H1 (cell line): Measurements from ENCODE around the gene NPSR1. TPM values are rescaled to one million over a fixed set of nuclear protein-coding genes. Genes with fewer than 3 reads are reported as not detected.

Experiments
- CTCF ChIA-PET: fragments of 300-600 bp; sonication (Branson Sonifier 250); formaldehyde crosslinking; loops from one replicate; lab custom pipeline; 2021; ENCODE audit not compliant: partially characterized antibody; lab: Charles Lee
- POLR2A ChIA-PET: fragments of 300-600 bp; sonication (Branson Sonifier 250); formaldehyde crosslinking; loops from one replicate; lab custom pipeline; 2021; ENCODE audit warnings: inconsistent platforms; ENCODE audit not compliant: partially characterized antibody; lab: Charles Lee
- DNase-seq, 2 experiments: peaks; one replicate each; pipeline versions ENCODE4 v3.0.0 to v3.0.0-alpha.2; 2010 to 2022; ENCODE audit warnings: low spot score in 2 of 2, low read depth in 1 of 2, mixed read lengths in 1 of 2
- FAIRE-seq: peaks from 2 replicates; lab custom pipeline; 2011; peaks lifted over from hg19 to GRCh38; lab: Jason Lieb, UNC
- H2AFZ ChIP-seq: 2 replicates; pipeline ENCODE4 v1.8.1; 2012; ENCODE audit warnings: low read length, inconsistent platforms
- H2AK5ac ChIP-seq: 2 replicates; pipeline ENCODE4 v1.6.1; 2013; ENCODE audit warnings: low read depth, low read length
- H2BK120ac ChIP-seq: replicated peaks from 2 replicates; pipeline ENCODE3; 2013; ENCODE audit warnings: low read depth, low read length, inconsistent platforms
- H2BK12ac ChIP-seq: 2 replicates; pipeline ENCODE4 v1.6.1; 2013; ENCODE audit warnings: low read depth, low read length
- H2BK15ac ChIP-seq: 2 replicates; pipeline ENCODE4 v1.6.1; 2013; ENCODE audit warnings: low read length
- H2BK20ac ChIP-seq: 2 replicates; pipeline ENCODE4 v1.6.1; 2013; ENCODE audit warnings: low read length
- H2BK5ac ChIP-seq: 2 replicates; pipeline ENCODE4 v1.6.1; 2013; ENCODE audit warnings: low read depth, low read length
- H3K14ac ChIP-seq: 2 replicates; pipeline ENCODE4 v1.6.1; 2013; ENCODE audit warnings: inconsistent platforms; ENCODE audit not compliant: insufficient read length
- H3K18ac ChIP-seq: 2 replicates; pipeline ENCODE4 v1.6.1; 2013; ENCODE audit warnings: low read length; ENCODE audit errors: extremely low read depth
- H3K23ac ChIP-seq: 2 replicates; pipeline ENCODE4 v1.6.1; 2013; ENCODE audit warnings: inconsistent platforms; ENCODE audit not compliant: insufficient read length
- H3K23me2 ChIP-seq: 2 replicates; pipeline ENCODE4 v1.6.1; 2013; ENCODE audit warnings: low read depth, low read length
- H3K27ac ChIP-seq: 2 replicates; pipeline ENCODE4 v1.6.1; 2011; ENCODE audit warnings: low read depth, low read length, inconsistent platforms
- H3K27me3 ChIP-seq, 4 experiments: replicated peaks in 1 of 4; 1 replicate in 1 of 4; 2 replicates in 3 of 4; pipeline versions ENCODE4 v1.6.1 to v1.8.1; 2011 to 2013; ENCODE audit warnings: low read length in 3 of 4, mild to moderate bottlenecking in 3 of 4, inconsistent platforms in 2 of 4, mixed read lengths in 2 of 4, moderate library complexity in 1 of 4; ENCODE audit not compliant: control insufficient read depth in 3 of 4, insufficient read depth in 3 of 4; ENCODE audit errors: extremely low read depth in 1 of 4
- H3K36me3 ChIP-seq, 4 experiments: 2 replicates each; pipeline versions ENCODE4 v1.6.1 to v1.8.1; 2011 to 2013; ENCODE audit warnings: mild to moderate bottlenecking in 4 of 4, low read length in 3 of 4, moderate library complexity in 2 of 4, control low read depth in 1 of 4, inconsistent platforms in 1 of 4; ENCODE audit not compliant: insufficient read depth in 4 of 4, control insufficient read depth in 2 of 4
- H3K4ac ChIP-seq: replicated peaks from 2 replicates; pipeline ENCODE3; 2013; ENCODE audit warnings: low read length, low read depth, mixed read lengths, inconsistent platforms; ENCODE audit not compliant: insufficient read length
- H3K4me1 ChIP-seq, 4 experiments: replicated peaks in 1 of 4; 1 replicate in 1 of 4; 2 replicates in 3 of 4; pipeline versions ENCODE4 v1.6.1 to v1.8.1; 2011 to 2013; ENCODE audit warnings: low read length in 3 of 4, inconsistent platforms in 2 of 4, mixed read lengths in 1 of 4; ENCODE audit not compliant: insufficient read depth in 4 of 4, control insufficient read depth in 3 of 4
- H3K4me2 ChIP-seq, 2 experiments: 2 replicates each; pipeline versions ENCODE4 v1.6.1 to v1.8.1; 2011 to 2013; ENCODE audit warnings: low read depth in 2 of 2, low read length in 2 of 2, control low read depth in 1 of 2, inconsistent platforms in 1 of 2, mild to moderate bottlenecking in 1 of 2; ENCODE audit not compliant: insufficient read depth in 1 of 2
- H3K4me3 ChIP-seq, 4 experiments: fragments of 200-600, 300-600 bp in 1 of 4; sonication (generic), shearing (Covaris generic), sonication (Bioruptor Twin) in 1 of 4; 2 replicates each; pipeline versions ENCODE4 v1.5.1 to v1.8.1; 2011 to 2016; ENCODE audit warnings: low read length in 4 of 4, low read depth in 3 of 4, control low read depth in 2 of 4, inconsistent platforms in 2 of 4, mild to moderate bottlenecking in 2 of 4, mixed read lengths in 1 of 4, moderate library complexity in 1 of 4; ENCODE audit not compliant: insufficient read depth in 2 of 4; ENCODE audit errors: extremely low read depth in 1 of 4
- H3K56ac ChIP-seq: replicated peaks from 2 replicates; pipeline ENCODE3; 2013; ENCODE audit warnings: low read depth, mild to moderate bottlenecking, mixed read lengths, low read length, inconsistent platforms; ENCODE audit not compliant: insufficient read length
- H3K79me1 ChIP-seq: 2 replicates; pipeline ENCODE4 v1.6.1; 2013; ENCODE audit warnings: low read depth, low read length, control low read depth
- H3K79me2 ChIP-seq, 2 experiments: 2 replicates each; pipeline versions ENCODE4 v1.6.1 to v1.8.1; 2012 to 2013; ENCODE audit warnings: low read length in 2 of 2, mild to moderate bottlenecking in 2 of 2, inconsistent platforms in 1 of 2; ENCODE audit not compliant: insufficient read depth in 2 of 2, control insufficient read depth in 1 of 2
- H3K9ac ChIP-seq, 4 experiments: replicated peaks in 1 of 4; 1 replicate in 1 of 4; 2 replicates in 3 of 4; pipeline versions ENCODE4 v1.6.1 to v1.8.1; 2011 to 2013; ENCODE audit warnings: low read depth in 3 of 4, low read length in 3 of 4, control low read depth in 2 of 4, mild to moderate bottlenecking in 2 of 4, moderate library complexity in 2 of 4, inconsistent platforms in 1 of 4; ENCODE audit errors: extremely low read depth in 1 of 4
- H3K9me3 ChIP-seq, 2 experiments: 2 replicates each; pipeline versions ENCODE4 v1.6.1 to v1.8.1; 2012 to 2013; ENCODE audit warnings: mild to moderate bottlenecking in 2 of 2, moderate library complexity in 2 of 2, control low read depth in 1 of 2, inconsistent platforms in 1 of 2, low read depth in 1 of 2, low read length in 1 of 2, mixed read lengths in 1 of 2; ENCODE audit not compliant: insufficient read depth in 2 of 2
- H4K20me1 ChIP-seq, 2 experiments: replicated peaks in 1 of 2; 2 replicates each; pipeline versions ENCODE3 to v1.8.1; 2011 to 2013; ENCODE audit warnings: inconsistent platforms in 2 of 2, low read length in 2 of 2, mild to moderate bottlenecking in 1 of 2; ENCODE audit not compliant: insufficient read depth in 2 of 2, control insufficient read depth in 1 of 2
- H4K5ac ChIP-seq: 2 replicates; pipeline ENCODE4 v1.6.1; 2013; ENCODE audit warnings: low read length, low read depth, mixed read lengths, inconsistent platforms; ENCODE audit not compliant: insufficient read length
- H4K8ac ChIP-seq: 2 replicates; pipeline ENCODE4 v1.8.0; 2013; ENCODE audit warnings: mild to moderate bottlenecking, moderate library complexity, low read length, inconsistent platforms; ENCODE audit not compliant: insufficient read depth; ENCODE audit errors: extremely low read depth
- H4K91ac ChIP-seq: replicated peaks from 2 replicates; pipeline ENCODE3; 2013; ENCODE audit warnings: low read length, mixed read lengths, inconsistent platforms; ENCODE audit not compliant: insufficient read length
- CTBP2 ChIP-seq: IDR thresholded peaks from 2 replicates; pipeline ENCODE4 v1.7.0; 2011; ENCODE audit warnings: borderline replicate concordance, mild to moderate bottlenecking, moderate library complexity, mixed read lengths, low read length; ENCODE audit not compliant: insufficient read depth, insufficient read length
- PHF8 ChIP-seq: fragments of 200-600 bp; sonication (generic); conservative IDR thresholded peaks from 2 replicates; pipeline ENCODE4 v1.7.1; 2012; ENCODE audit warnings: low read depth, mild to moderate bottlenecking, inconsistent platforms, low read length, moderate library complexity
- RFX5 ChIP-seq: IDR thresholded peaks from 2 replicates; pipeline ENCODE4 v1.6.1; 2011; ENCODE audit warnings: low read depth, low read length, improper control_type of control experiment, borderline replicate concordance
- WGBS, 2 experiments: shearing (Covaris generic) in 1 of 2; methylation state at CpG; one replicate each; pipeline versions ENCODE4 v1.1.6 to v1.1.7; 2013 to 2015; ENCODE audit warnings: low lambda C conversion rate in 2 of 2, mixed read lengths in 2 of 2, inconsistent platforms in 1 of 2, low coverage in 1 of 2, missing lambda C conversion rate in 1 of 2; ENCODE audit not compliant: insufficient replicate concordance in 2 of 2, insufficient coverage in 1 of 2, insufficient read length in 1 of 2; ENCODE audit errors: extremely low coverage in 1 of 2, missing lambda C conversion rate in 1 of 2; 5-methylcytosine and 5-hydroxymethylcytosine counted together
- polyA plus RNA-seq, 7 experiments: library from polyadenylated mRNA; depleted of rRNA in 3 of 7; stranded (reverse) in 5 of 7; unstranded in 2 of 7; fragments of >200 nt in 5 of 7; fragments of 200-250 nt in 2 of 7; gene quantifications; 1 replicate in 5 of 7; 2 replicates in 1 of 7; 4 replicates in 1 of 7; pipeline versions ENCODE4 v1.2.1 to v1.2.3, GENCODE V29; 2011 to 2013; ENCODE audit warnings: missing spikeins in 2 of 7, mixed read lengths in 2 of 7
- total RNA-seq: library from RNA; stranded (reverse); fragmentation: NEBNext Ultra II Directional; extraction: Animal tissue kit (Norgen Biotek cat#: 25700); gene quantifications from 2 replicates; pipeline ENCODE4 v1.2.1, GENCODE V29; 2021

Gene NPSR1
- total and polyA plus RNA-seq, 2 of the 8 experiments (the other 6 are each of a cell fraction or from before 2014, with no cell fraction given), result not detected

DNA sequence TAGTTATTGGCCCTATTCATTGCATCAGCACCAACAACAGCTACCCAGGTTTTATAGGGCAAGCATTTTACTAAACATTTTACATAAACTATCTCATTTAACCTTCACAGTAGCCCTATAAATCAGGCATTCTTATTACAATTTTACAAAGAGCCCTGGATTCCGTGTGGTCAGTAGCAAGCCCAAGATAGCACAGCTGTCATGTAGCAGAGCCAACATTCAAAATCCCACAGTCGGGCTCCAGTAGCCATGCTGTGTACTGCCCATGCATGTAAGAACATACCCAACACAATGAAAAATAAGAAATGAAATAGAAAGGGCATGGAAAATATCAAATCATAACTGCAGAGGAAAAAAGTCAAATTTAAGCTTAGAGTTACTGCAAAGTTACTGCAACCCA is 102.3 kb downstream of the NPSR1 start:
- Histone ChIP-seq H3K4me3 (no peak overlapping the region), H4K8ac (no peak overlapping the region), H4K91ac (no peak overlapping the region), H3K9me3 (no peaks in the 10 kb centered on the region), H4K5ac (no peak overlapping the region), H3K36me3 (no peaks in the 10 kb centered on the region), H3K56ac (no peak overlapping the region), H3K79me1 (no peaks in the 10 kb centered on the region), H3K4me2 (no peak overlapping the region), H2BK5ac (no peak overlapping the region), H3K27me3 (no peaks in the 10 kb centered on the region), H2BK15ac (no peak overlapping the region), H4K20me1 (no peaks in the 10 kb centered on the region), H3K23me2 (no peaks in the 10 kb centered on the region), H3K23ac (no peak overlapping the region), H3K27ac (no peak overlapping the region), H2AFZ (no peak overlapping the region), H2BK20ac (no peak overlapping the region), H3K14ac (no peak overlapping the region), H3K9ac (no peak overlapping the region), H2BK12ac (no peak overlapping the region), H2BK120ac (no peak overlapping the region), H3K4me1 (no peaks in the 10 kb centered on the region; a peak in 2 of 7 replicates), H2AK5ac (no peak overlapping the region), H3K79me2 (no peaks in the 10 kb centered on the region), H3K4ac (no peak overlapping the region), H3K18ac (no peak overlapping the region)
- 93% methylated on average over 2 of the region's 2 CpGs; no CpG with 5 or more reads in 1 of the 2 experiments for WGBS, 2 experiments
- POLR2A ChIA-PET, result no interaction called here
- FAIRE-seq (no peak), DNase-seq (no peak)
- CTCF ChIA-PET, result interaction anchor here (0.9 to 1.7 kb wide), 10 partner anchors 9 to 167 kb away, joined by 3 to 8 read pairs (median 4); no protein-coding TSS in a partner anchor
- no peak for TF ChIP-seq CTBP2
- TF ChIP-seq RFX5, result no peak
- TF ChIP-seq PHF8, result no peak
